Measurements from ENCODE around the gene PC. TPM values are rescaled to one million over a fixed set of nuclear protein-coding genes. Genes with fewer than 3 reads are reported as not detected.
"Not testable (repeated sequence)": the region's sequence is repeated elsewhere in the genome, so short reads cannot be mapped to it uniquely, and the experiment has no call there.

PC gene
- total RNA-seq, 4 donors from 2014 or later = 7.3 to 22.5 (median 17.4) TPM

GRCh38 chr11:66800720-66801428, 157.3 kb downstream of the PC start:
- DNase-seq (ENCODE audit: low spot score in 2 of 2) = no peak
- TF ChIP-seq CTCF (IDR thresholded peaks at IDR 0.05) (no peak), POLR2A (IDR thresholded peaks at IDR 0.05) (no peak)
- no peak overlapping the region for H3K4me3 ChIP-seq (ENCODE audit: low read depth, poor library complexity, severe bottlenecking)
- intact Hi-C loops (cut with DNase I; ENCODE audit: low total_unique reads) = no loop called here
- WGBS, 2 donors = 87 to 92% methylated on average over 5 of the region's 5 CpGs

DNA sequence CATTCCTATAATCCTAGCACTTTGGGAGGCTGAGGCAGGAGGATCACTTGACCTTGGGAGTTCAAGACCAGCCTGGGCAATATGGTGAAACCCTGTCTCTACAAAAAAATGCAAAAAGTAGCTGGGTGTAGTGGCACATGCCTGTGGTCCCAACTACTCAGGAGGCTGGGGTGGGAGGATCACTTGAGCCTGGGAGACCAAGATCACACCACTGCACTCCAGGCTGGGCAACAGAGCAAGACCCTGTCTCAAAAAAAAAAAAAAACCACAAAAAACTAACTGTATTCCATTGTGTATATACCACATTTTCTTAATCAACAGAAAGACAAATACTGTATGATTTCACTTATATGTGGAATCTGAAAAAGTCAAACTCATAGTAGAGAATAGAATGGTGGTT, 158.4 kb downstream of the PC start:
- intact Hi-C loops (cut with DNase I; ENCODE audit: low total_unique reads); DNase-seq (ENCODE audit: low spot score in 2 of 2); H3K4me3 ChIP-seq (ENCODE audit: low read depth, poor library complexity, severe bottlenecking): not testable (repeated sequence)

Small RNA genes within 50 kb of the gene (microRNA-seq; reads per million reads assigned to microRNA genes)
- 0 to 1.4 reads per million in 2 donors for gene MIR3163 (ENCODE audit: borderline number of aligned reads in 1 of 2, borderline replicate concordance in 2 of 2)

Other genes with a start within 250 kb of the PC start
- 100 to 1,000 TPM; 435 to 663 (median 597) TPM for gene SPTBN2, start 229.2 kb downstream of the PC start, total RNA-seq
- gene RCE1, start 114.9 kb downstream of the PC start, total RNA-seq = 10 to 100 TPM; 23.8 to 32.8 (median 29.7) TPM
- 10 to 100 TPM in 3 of 4 donors, 1 to 10 TPM in 1; 5.5 to 14.1 (median 10.3) TPM for gene LRFN4, start 101.3 kb downstream of the PC start, total RNA-seq
- gene C11orf86, start 16.9 kb upstream of the PC start, total RNA-seq = not detected
- 1 to 10 TPM in 1 of 4 donors, under 1 TPM in 3; 0.08 to 1.7 (median 0.41) TPM for gene SYT12, start 64.8 kb upstream of the PC start, total RNA-seq
- gene RHOD, start 98.5 kb upstream of the PC start, total RNA-seq = 100 to 1,000 TPM in 1 of 4 donors, 10 to 100 TPM in 3; 74.6 to 109 (median 87.8) TPM
- 10 to 100 TPM; 64.5 to 84.0 (median 70.3) TPM for gene KDM2A, start 160.9 kb upstream of the PC start, total RNA-seq

All from lower leg skin (tissue), 4 donors.